HCT116 (cell line): ENCODE results near the gene KNCN. TPM values are rescaled to one million over a fixed set of nuclear protein-coding genes. Genes with fewer than 3 reads are reported as not detected.

ENCODE experiments used
- ATAC-seq: fragments of 200-7000 bp; cut with Tn5 transposase; 2 replicates; pipeline ENCODE4 v1.9.1; 2020; ENCODE audit warnings: mild to moderate bottlenecking, moderate library complexity
- BruUV-seq: library from RNA; stranded (reverse); fragments of 400-500 nt; replicated peaks from 2 replicates; lab custom pipeline; 2021; lab: Mats Ljungman, UMichigan
- CTCF ChIA-PET: fragments of 300-600 bp; sonication (Branson Sonifier 250); formaldehyde crosslinking; loops from one replicate; lab custom pipeline; 2021; ENCODE audit warnings: antibody characterized with exemption; lab: Charles Lee
- POLR2A ChIA-PET: fragments of 300-600, 350-600 bp; sonication (Branson Sonifier 250); formaldehyde crosslinking; loops from one replicate; lab custom pipeline; 2021; ENCODE audit warnings: antibody characterized with exemption; lab: Charles Lee
- RAD21 ChIA-PET, 2 experiments: fragments of 300-600 bp; sonication (Branson Sonifier 250); formaldehyde crosslinking; loops; one replicate each; lab custom pipeline; 2023; ENCODE audit warnings: low total read pairs in 2 of 2; ENCODE audit not compliant: uncharacterized antibody in 2 of 2, unreplicated experiment in 2 of 2, low non-redundant PET in 1 of 2; lab: Charles Lee
- DNase-seq: peaks from one replicate; pipeline ENCODE4 v3.0.0-alpha.2; 2010; ENCODE audit warnings: low read depth, low spot score
- H2AFZ ChIP-seq: fragments of 200-600 bp; shearing (Covaris generic), sonication (generic); 2 replicates; pipeline ENCODE4 v1.6.1; 2017; ENCODE audit warnings: low read depth, mixed run types, mixed read lengths, antibody characterized with exemption, low read length; ENCODE audit not compliant: poor library complexity, severe bottlenecking
- H3K27ac ChIP-seq: 2 replicates; pipeline ENCODE4 v1.5.1; 2012; ENCODE audit warnings: low read depth, low read length
- H3K27me3 ChIP-seq: fragments of 200-600 bp; sonication (generic); 2 replicates; pipeline ENCODE4 v1.6.1; 2016; ENCODE audit warnings: mixed run types, low read length, mixed read lengths; ENCODE audit not compliant: insufficient read depth
- H3K36me3 ChIP-seq, 2 experiments: fragments of 200-500 bp in 1 of 2; fragments of 200-600 bp in 1 of 2; sonication (Bioruptor generic) in 1 of 2; sonication (generic) in 1 of 2; 2 replicates each; pipeline versions ENCODE4 v1.5.1 to v1.6.1; 2014 to 2016; ENCODE audit warnings: low read length in 2 of 2, inconsistent platforms in 1 of 2, mixed read lengths in 1 of 2, mixed run types in 1 of 2; ENCODE audit not compliant: insufficient read depth in 2 of 2, control insufficient read depth in 1 of 2
- H3K4me1 ChIP-seq, 2 experiments: fragments of 200-600 bp in 1 of 2; sonication (generic) in 1 of 2; 2 replicates each; pipeline versions ENCODE4 v1.5.1 to v1.6.1; 2012 to 2017; ENCODE audit warnings: low read length in 2 of 2, inconsistent platforms in 1 of 2, mild to moderate bottlenecking in 1 of 2, mixed read lengths in 1 of 2, mixed run types in 1 of 2, moderate library complexity in 1 of 2; ENCODE audit not compliant: insufficient read depth in 2 of 2, control insufficient read depth in 1 of 2
- H3K4me2 ChIP-seq: fragments of 200-600 bp; sonication (generic); 2 replicates; pipeline ENCODE4 v1.6.1; 2017; ENCODE audit warnings: mixed run types, low read length, mixed read lengths
- H3K4me3 ChIP-seq, 2 experiments: fragments of 200-600 bp in 1 of 2; sonication (generic) in 1 of 2; replicated peaks in 1 of 2; 2 replicates each; pipeline ENCODE4 v1.5.1; 2011 to 2016; ENCODE audit warnings: low read length in 2 of 2, control low read depth in 1 of 2, low read depth in 1 of 2, mild to moderate bottlenecking in 1 of 2, mixed read lengths in 1 of 2, mixed run types in 1 of 2
- H3K79me2 ChIP-seq: fragments of 200-600 bp; sonication (generic); 2 replicates; pipeline ENCODE4 v1.6.1; 2017; ENCODE audit warnings: mild to moderate bottlenecking, mixed run types, low read length, moderate library complexity, mixed read lengths; ENCODE audit not compliant: insufficient read depth
- H3K9ac ChIP-seq: fragments of 200-600 bp; sonication (generic); 2 replicates; pipeline ENCODE4 v1.6.1; 2016; ENCODE audit warnings: low read length, mixed read lengths
- H3K9me2 ChIP-seq: fragments of 200-600 bp; sonication (generic), shearing (Covaris generic); 2 replicates; pipeline ENCODE4 v1.6.1; 2017; ENCODE audit warnings: mixed run types, mild to moderate bottlenecking, moderate library complexity; ENCODE audit not compliant: insufficient read depth
- H3K9me3 ChIP-seq, 2 experiments: fragments of 200-500 bp in 1 of 2; fragments of 200-600 bp in 1 of 2; sonication (Bioruptor generic) in 1 of 2; sonication (generic) in 1 of 2; 2 replicates each; pipeline ENCODE4 v1.6.1; 2014 to 2017; ENCODE audit warnings: low read length in 2 of 2, mixed read lengths in 2 of 2, inconsistent platforms in 1 of 2, low read depth in 1 of 2, mild to moderate bottlenecking in 1 of 2, mixed run types in 1 of 2, moderate library complexity in 1 of 2; ENCODE audit not compliant: control insufficient read depth in 1 of 2, insufficient read depth in 1 of 2
- H4K20me1 ChIP-seq: fragments of 200-600 bp; sonication (generic), shearing (Covaris generic); 2 replicates; pipeline ENCODE4 v1.6.1; 2017; ENCODE audit warnings: mixed run types, mild to moderate bottlenecking, moderate library complexity; ENCODE audit not compliant: insufficient read depth
- CEBPB ChIP-seq: IDR thresholded peaks from 2 replicates; pipeline ENCODE4 v1.6.1; 2012; ENCODE audit warnings: low read depth
- EZH2 ChIP-seq: fragments of 200-600 bp; sonication (generic); IDR thresholded peaks from 2 replicates; pipeline ENCODE4 v1.6.1; 2017; ENCODE audit warnings: antibody characterized with exemption, mixed run types
- EZH2phosphoT487 ChIP-seq: fragments of 200-600 bp; IDR thresholded peaks from 2 replicates; pipeline ENCODE4 v1.6.1; 2018; ENCODE audit warnings: antibody characterized with exemption, borderline replicate concordance
- FOSL1 ChIP-seq: IDR thresholded peaks from 2 replicates; pipeline ENCODE4 v1.6.1; 2012; ENCODE audit warnings: low read depth
- JUND ChIP-seq: IDR thresholded peaks from 2 replicates; pipeline ENCODE4 v1.6.1; 2012
- POLR2A ChIP-seq: IDR thresholded peaks from 2 replicates; pipeline ENCODE4 v1.7.0; 2011; ENCODE audit warnings: borderline replicate concordance; ENCODE audit not compliant: insufficient read depth, insufficient read length; ENCODE audit errors: extremely low read depth
- POLR2AphosphoS5 ChIP-seq: IDR thresholded peaks from 2 replicates; pipeline ENCODE4 v1.6.1; 2011; ENCODE audit warnings: mild to moderate bottlenecking, low read depth, low read length, moderate library complexity
- RAD21 ChIP-seq: IDR thresholded peaks from 2 replicates; pipeline ENCODE4 v1.6.1; 2012; ENCODE audit warnings: low read depth, mild to moderate bottlenecking
- REST ChIP-seq: IDR thresholded peaks from 2 replicates; pipeline ENCODE4 v1.6.1; 2012; ENCODE audit warnings: low read depth
- SIN3A ChIP-seq: IDR thresholded peaks from 2 replicates; pipeline ENCODE4 v1.6.1; 2012; ENCODE audit warnings: low read depth
- SP1 ChIP-seq: IDR thresholded peaks from 2 replicates; pipeline ENCODE4 v1.6.1; 2012; ENCODE audit warnings: low read depth
- SRF ChIP-seq: IDR thresholded peaks from 2 replicates; pipeline ENCODE4 v1.6.1; 2012; ENCODE audit warnings: low read depth
- TCF7L2 ChIP-seq: IDR thresholded peaks from 2 replicates; pipeline ENCODE4 v1.7.0; 2011; ENCODE audit warnings: borderline replicate concordance, inconsistent platforms; ENCODE audit not compliant: insufficient read depth, insufficient read length; ENCODE audit errors: extremely low read depth
- YY1 ChIP-seq: IDR thresholded peaks from 2 replicates; pipeline ENCODE4 v1.6.1; 2011; ENCODE audit warnings: low read length, low read depth, moderate library complexity, mild to moderate bottlenecking; ENCODE audit not compliant: insufficient replicate concordance; ENCODE audit errors: extremely low read depth
- intact Hi-C: fragments of 100-400 bp; cut with micrococcal nuclease; formaldehyde crosslinking; loops from 2 replicates; pipeline ENCODE4 v1.10.0; 2022
- total RNA-seq: library from RNA; stranded (reverse); gene quantifications from one replicate; pipeline ENCODE4 v1.2.1, GENCODE V29; 2021; ENCODE audit not compliant: unreplicated experiment
- TF ChIP-seq, protein P1 (sequence below): IDR thresholded peaks from 2 replicates; pipeline ENCODE4 v1.6.1; 2012
- TF ChIP-seq, protein P2 (sequence below): IDR thresholded peaks from 2 replicates; pipeline ENCODE4 v1.6.1; 2012

KNCN gene
- total RNA-seq, 1 experiment from 2014 or later = not detected

- Histone ChIP-seq H4K20me1 (no peaks in the 10 kb centered on the region), H3K79me2 (no peaks in the 10 kb centered on the region), H3K36me3 (no peaks in the 10 kb centered on the region), H3K4me3 (peak overlapping the region in 1 of 2 experiments; percentile 46; a peak in 1 of 4 replicates), H3K27me3 (no peaks in the 10 kb centered on the region), H3K9ac (no peak overlapping the region; the same call in 1 of the 2 replicates), H3K9me3 (no peaks in the 10 kb centered on the region), H3K4me1 (peaks cover 56 to 66% of the 10 kb centered on the region in 2 experiments), H3K27ac (peak overlapping the region; percentile 21; the same call in 1 of the 2 replicates), H3K4me2 (peak overlapping the region; percentile 75), H3K9me2 (no peaks in the 10 kb centered on the region), H2AFZ (no peak overlapping the region)
- no peak for ATAC-seq
- CTCF ChIA-PET = interaction anchor here (1.5 kb wide), 1 partner anchor 71 kb away, joined by 4 read pairs; no protein-coding TSS in a partner anchor
- no peak for DNase-seq
- intact Hi-C loops = no loop called here
- no TSS peak for BruUV-seq
- RAD21 ChIA-PET = no interaction called here
- no peak for TF ChIP-seq YY1
- TF ChIP-seq SIN3A = no peak
- TF ChIP-seq, protein P1, sequence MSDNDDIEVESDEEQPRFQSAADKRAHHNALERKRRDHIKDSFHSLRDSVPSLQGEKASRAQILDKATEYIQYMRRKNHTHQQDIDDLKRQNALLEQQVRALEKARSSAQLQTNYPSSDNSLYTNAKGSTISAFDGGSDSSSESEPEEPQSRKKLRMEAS = no peak
- no peak for TF ChIP-seq FOSL1
- TF ChIP-seq CEBPB = no peak
- no peak for TF ChIP-seq SP1
- TF ChIP-seq POLR2AphosphoS5 = no peak
- TF ChIP-seq RAD21 = no peak
- no peak for TF ChIP-seq EZH2
- TF ChIP-seq EZH2phosphoT487 = no peak
- TF ChIP-seq, protein P2, sequence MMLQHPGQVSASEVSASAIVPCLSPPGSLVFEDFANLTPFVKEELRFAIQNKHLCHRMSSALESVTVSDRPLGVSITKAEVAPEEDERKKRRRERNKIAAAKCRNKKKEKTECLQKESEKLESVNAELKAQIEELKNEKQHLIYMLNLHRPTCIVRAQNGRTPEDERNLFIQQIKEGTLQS = no peak
- no peak for TF ChIP-seq REST
- no peak for TF ChIP-seq TCF7L2
- TF ChIP-seq POLR2A = no peak
- no peak for TF ChIP-seq SRF
- no peak for TF ChIP-seq JUND
- POLR2A ChIA-PET = no interaction called here
Observed at GRCh38 chr1:46517932-46518498, 33.4 kb downstream of the KNCN start.
